HG03066 (cell line): ENCODE results near the gene ATP23.

Source experiments
- ATAC-seq: cut with Tn5 transposase; IDR thresholded peaks from one replicate; pipeline ENCODE4 v1.9.1; 2021; ENCODE audit warnings: low read depth; ENCODE audit not compliant: unreplicated experiment

ATP23 gene

GRCh38 chr12:57941165-57941894, at the start of gene ATP23:
Gene ATP23, plus strand, starts transcription at chr12:57941567. Its CDS starts 135 bp downstream, at chr12:57941702.
- ATAC-seq: peak; percentile 84

- ATAC-seq: no peak
These were observed 49.0 kb upstream of the ATP23 start for GRCh38 chr12:57892232-57892972.

GRCh38 chr12:57893431-57894353, 47.7 kb upstream of the ATP23 start:
- ATAC-seq: no peak

DNA sequence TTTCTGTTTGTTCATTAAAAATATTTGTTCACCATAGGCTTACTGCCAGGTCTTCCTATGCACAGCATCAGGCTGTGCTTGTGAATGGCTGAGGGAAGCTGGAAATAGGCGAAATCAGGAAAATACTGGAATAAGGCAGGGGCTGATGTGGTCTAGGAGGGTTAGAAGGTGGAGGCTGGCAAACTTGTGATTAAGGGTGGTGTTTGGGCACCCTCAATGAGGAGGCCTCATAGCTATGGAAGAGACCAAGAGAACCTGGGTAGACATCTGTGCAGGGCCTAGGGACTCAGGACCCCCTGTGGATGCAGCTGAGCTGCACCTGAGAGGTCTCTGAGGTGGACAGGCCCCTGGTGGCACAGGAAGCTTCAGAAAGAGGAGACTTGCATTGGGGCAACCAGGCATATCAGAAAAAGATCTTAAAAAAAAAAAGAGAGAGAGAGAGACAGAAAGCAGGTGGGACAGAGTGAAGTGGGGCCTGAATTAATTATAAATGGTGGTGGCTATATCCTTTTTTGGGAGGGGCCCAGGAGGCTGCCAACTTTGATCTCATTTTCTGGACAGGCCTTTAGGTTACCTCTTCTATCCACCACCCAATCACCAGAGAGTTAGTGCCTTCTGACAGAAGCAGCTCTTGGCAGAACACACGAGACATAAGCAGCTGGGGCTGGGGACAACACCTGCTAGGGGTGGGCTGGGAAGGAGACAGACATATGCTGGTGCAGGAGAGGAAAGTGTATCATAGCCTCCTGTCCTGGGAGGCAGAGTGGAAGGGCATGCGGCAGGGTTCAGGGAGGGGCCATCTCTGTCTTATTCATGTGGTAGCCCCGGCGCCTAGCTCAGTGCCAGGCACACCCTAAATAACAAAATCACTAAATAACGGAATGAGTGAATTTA, 46.7 kb upstream of the ATP23 start:
- no peak for ATAC-seq

DNA sequence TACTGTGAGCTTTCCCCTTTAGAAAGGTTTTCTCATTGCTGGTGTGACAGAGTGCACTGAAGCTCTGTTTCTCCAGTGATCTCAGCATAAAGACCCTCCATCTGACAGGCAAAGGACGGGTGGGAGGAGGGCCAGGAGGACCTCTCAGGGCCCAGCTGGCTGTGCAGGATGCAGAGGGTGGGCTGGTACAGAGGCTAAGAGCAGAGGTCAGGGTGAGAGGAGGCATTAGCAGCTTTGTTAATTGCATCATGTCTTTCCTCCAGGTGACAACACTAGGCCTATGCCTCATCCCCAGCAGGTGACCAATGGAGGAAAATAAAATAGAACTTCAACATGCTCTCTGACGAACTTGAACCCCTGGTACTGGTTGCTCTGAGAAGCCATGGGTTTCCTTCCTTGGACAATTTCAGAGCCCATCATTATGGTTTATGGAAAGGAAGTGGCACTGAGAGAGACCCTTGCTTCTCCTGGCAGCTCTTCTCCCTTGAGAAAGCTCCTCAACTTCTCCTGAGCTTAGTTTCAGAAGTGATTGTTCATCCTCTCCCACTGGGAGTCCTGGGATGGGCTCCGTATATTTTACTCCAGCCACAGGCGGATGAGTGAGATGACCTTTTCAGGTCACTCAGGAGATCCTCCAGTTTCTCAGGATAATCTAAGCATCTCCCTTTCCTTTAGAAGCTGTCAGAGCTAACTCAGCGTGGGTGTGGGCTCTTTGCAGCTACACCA, 45.8 kb upstream of the ATP23 start:
- ATAC-seq: no peak

- ATAC-seq: no peak
These were observed 45.3 kb upstream of the ATP23 start for GRCh38 chr12:57896115-57896433.

DNA sequence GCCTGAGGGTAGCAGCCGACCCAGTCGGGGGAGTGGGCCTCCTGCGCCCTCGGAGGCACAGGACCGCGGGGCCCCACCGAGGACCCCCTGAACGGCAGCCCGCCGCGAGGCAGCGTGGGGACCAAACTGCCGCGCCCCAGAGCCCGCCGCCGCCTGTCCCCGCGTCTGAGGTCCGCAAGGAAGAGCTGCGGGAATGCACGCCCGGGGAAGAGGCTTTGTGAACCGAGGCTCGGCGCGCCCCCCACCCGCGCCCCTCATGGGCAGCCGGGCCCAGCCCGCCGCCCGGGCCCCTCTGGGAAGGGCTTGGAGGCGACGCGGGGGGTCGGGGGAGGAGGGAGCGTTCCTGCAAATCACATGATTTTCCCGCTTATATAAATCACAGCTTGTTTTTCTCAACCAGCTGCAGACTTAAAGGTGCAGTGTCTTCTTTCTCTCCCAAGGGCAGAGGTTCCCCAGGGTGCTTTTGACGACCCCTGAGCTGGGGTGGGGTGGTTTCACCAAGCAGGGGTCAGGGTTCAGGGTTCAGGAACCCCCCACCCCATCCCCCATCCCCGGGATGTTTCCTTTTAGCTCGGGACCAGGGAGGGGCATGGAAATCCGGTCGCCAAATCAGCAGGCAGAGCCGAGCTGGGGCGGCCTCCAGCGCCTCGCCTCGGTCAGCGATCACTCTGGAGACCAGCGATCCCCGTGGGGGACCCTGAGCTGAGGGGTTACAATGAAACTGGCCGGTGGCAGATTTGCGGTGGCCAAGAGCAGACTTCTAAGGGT, 44.7 kb upstream of the ATP23 start:
- ATAC-seq: no peak

DNA sequence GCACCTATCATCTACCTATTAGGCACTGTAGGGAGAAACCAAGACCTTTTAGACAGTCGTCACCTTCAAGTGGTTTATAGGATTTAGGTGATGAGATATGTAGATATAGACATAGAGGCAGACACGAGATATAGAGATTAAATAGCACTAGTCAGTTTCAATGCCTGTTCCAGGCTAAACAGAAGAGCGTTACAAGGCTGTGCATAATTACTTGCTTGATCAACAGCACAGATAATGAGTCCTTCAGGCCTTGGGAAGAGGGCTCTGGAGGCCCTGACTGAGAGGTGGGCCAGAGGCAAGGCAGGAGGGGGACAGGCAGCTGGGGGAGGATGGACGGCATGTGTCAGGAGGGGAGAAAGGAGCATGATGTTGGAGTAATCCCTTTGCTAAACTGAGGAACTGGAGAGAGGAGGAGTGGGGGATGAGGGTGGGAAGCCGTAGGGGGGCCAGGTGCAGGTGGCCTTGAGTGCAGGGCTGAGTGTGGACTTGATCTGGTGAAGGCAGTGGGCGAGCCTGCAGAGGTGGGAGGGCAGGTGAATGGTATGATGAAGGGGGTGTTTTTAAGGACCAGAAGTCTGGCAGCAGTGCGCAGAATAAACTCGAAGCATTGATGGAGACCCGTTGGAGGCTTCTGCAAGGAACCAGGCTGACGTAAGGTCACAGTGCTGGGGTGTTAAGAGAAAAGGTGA, 43.9 kb upstream of the ATP23 start:
- no peak for ATAC-seq

GRCh38 chr12:57898308-57898970, 42.9 kb upstream of the ATP23 start:
- ATAC-seq: peak; percentile 25

- peak; percentile 75 for ATAC-seq
These were observed 42.2 kb upstream of the ATP23 start for GRCh38 chr12:57899010-57899662.

GRCh38 chr12:57902478-57902969, 38.8 kb upstream of the ATP23 start:
- no peak for ATAC-seq

GRCh38 chr12:57904426-57904825, 36.9 kb upstream of the ATP23 start:
- ATAC-seq: no peak

GRCh38 chr12:57904848-57905811, 36.2 kb upstream of the ATP23 start:
- peak; percentile 95 for ATAC-seq

DNA sequence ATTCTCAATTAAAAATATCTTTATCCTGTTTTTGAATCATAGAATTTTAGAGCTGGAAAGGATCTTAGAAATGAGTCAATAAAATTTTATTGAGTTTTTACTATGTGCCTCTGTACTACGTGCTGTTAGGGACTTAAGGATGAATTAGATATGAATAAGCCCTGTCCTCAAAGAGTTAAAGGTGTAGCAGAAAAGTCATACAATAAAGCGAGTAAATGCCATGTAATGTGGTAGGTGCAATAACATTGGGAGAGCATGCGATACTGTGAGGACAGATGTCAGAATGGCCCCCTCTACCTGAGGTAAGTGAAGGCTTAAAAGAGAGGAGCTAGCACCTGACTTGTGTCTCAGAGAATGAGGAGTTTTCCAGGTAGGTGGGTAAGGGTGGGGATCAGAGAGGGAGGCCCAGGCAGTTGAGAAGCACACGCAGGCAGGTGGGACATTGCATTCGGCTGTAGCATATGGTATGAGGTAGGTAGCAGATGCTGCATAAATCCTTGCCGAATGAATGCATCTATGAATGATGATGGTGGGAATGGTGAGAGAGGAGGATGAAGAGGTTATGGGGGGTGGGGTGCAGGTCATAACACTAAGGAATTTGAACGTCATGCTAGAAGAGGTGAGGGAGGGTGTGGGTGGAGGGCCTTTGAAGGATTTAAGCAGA, 35.4 kb upstream of the ATP23 start:
- no peak for ATAC-seq

GRCh38 chr12:57906821-57907220, 34.5 kb upstream of the ATP23 start:
- ATAC-seq: no peak
